Mucosa of descending colon (tissue), 3 donors: Measurements from ENCODE around the gene JMJD1C. TPM values are rescaled to one million over a fixed set of nuclear protein-coding genes. Genes with fewer than 3 reads are reported as not detected.

Source experiments
- ATAC-seq: fragments of 200-7000 bp; cut with Tn5 transposase; one replicate; pipeline ENCODE4 v1.9.1; 2020; ENCODE audit warnings: mild to moderate bottlenecking, moderate library complexity
- DNase-seq, 3 donors: peaks; one replicate each; pipeline ENCODE4 v3.0.0-alpha.2; 2020
- H3K36me3 ChIP-seq: fragments of 200-600 bp; one replicate; pipeline ENCODE4 v1.8.0; 2021; ENCODE audit warnings: low read depth, mild to moderate bottlenecking
- H3K4me1 ChIP-seq: fragments of 200-600 bp; one replicate; pipeline ENCODE4 v1.8.0; 2021; ENCODE audit warnings: low read depth, mild to moderate bottlenecking
- H3K4me3 ChIP-seq: fragments of 200-600 bp; one replicate; pipeline ENCODE4 v1.8.0; 2021; ENCODE audit warnings: mild to moderate bottlenecking
- H3K9me3 ChIP-seq: fragments of 200-600 bp; one replicate; pipeline ENCODE4 v1.8.0; 2021; ENCODE audit warnings: mild to moderate bottlenecking
- intact Hi-C, 2 donors: fragments of 100-400 bp; cut with DNase I in 1 of 2; cut with micrococcal nuclease in 1 of 2; formaldehyde crosslinking; loops; one replicate each; pipeline versions ENCODE4 v1.11.0 to v1.11.1; 2022; cut with DNase I, micrococcal nuclease
- total RNA-seq, 3 donors: library from RNA; stranded (reverse); fragmentation: NEBNext Ultra II Directional in 2 of 3; extraction: Animal tissue kit (Norgen Biotek cat#: 25700) in 2 of 3; gene quantifications; one replicate each; pipeline versions ENCODE4 v1.2.1 to v1.2.4, GENCODE V29; 2021 to 2023
- TF ChIP-seq, protein P1 (sequence below): fragments of 200-600 bp; IDR thresholded peaks from one replicate; pipeline ENCODE4 v1.8.0; 2022; ENCODE audit warnings: antibody characterized with exemption, mild to moderate bottlenecking
- donor health status: DM: no; HTN: no; CAD: no; lungs with moderate emphysema.
- donor health status: DM: no; HTN: no; CAD: no.
- donor health status: DM: no; HTN: yes; CAD: no.

Gene JMJD1C
- total RNA-seq, 3 donors from 2014 or later, result 54.1 to 83.8 (median 82.1) TPM

GRCh38 chr10:63466144-63466935, 563 bp upstream of the JMJD1C start:
- intact Hi-C loops, result loop anchor here in 1 of 2 donors (10.0 kb wide), 1 partner anchor 158 kb away; no protein-coding TSS in a partner anchor
- peak in 1 of 3 donors; percentile 71 for DNase-seq
- ATAC-seq, result peak; percentile 64
- no peaks in the 10 kb centered on the region for H3K9me3 ChIP-seq
- peak overlapping the region; percentile 82 for H3K4me3 ChIP-seq
- TF ChIP-seq, protein P1, sequence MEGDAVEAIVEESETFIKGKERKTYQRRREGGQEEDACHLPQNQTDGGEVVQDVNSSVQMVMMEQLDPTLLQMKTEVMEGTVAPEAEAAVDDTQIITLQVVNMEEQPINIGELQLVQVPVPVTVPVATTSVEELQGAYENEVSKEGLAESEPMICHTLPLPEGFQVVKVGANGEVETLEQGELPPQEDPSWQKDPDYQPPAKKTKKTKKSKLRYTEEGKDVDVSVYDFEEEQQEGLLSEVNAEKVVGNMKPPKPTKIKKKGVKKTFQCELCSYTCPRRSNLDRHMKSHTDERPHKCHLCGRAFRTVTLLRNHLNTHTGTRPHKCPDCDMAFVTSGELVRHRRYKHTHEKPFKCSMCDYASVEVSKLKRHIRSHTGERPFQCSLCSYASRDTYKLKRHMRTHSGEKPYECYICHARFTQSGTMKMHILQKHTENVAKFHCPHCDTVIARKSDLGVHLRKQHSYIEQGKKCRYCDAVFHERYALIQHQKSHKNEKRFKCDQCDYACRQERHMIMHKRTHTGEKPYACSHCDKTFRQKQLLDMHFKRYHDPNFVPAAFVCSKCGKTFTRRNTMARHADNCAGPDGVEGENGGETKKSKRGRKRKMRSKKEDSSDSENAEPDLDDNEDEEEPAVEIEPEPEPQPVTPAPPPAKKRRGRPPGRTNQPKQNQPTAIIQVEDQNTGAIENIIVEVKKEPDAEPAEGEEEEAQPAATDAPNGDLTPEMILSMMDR, result no peak
- H3K36me3 ChIP-seq, result no peaks in the 10 kb centered on the region
- peaks cover 8% of the 10 kb centered on the region for H3K4me1 ChIP-seq

DNA sequence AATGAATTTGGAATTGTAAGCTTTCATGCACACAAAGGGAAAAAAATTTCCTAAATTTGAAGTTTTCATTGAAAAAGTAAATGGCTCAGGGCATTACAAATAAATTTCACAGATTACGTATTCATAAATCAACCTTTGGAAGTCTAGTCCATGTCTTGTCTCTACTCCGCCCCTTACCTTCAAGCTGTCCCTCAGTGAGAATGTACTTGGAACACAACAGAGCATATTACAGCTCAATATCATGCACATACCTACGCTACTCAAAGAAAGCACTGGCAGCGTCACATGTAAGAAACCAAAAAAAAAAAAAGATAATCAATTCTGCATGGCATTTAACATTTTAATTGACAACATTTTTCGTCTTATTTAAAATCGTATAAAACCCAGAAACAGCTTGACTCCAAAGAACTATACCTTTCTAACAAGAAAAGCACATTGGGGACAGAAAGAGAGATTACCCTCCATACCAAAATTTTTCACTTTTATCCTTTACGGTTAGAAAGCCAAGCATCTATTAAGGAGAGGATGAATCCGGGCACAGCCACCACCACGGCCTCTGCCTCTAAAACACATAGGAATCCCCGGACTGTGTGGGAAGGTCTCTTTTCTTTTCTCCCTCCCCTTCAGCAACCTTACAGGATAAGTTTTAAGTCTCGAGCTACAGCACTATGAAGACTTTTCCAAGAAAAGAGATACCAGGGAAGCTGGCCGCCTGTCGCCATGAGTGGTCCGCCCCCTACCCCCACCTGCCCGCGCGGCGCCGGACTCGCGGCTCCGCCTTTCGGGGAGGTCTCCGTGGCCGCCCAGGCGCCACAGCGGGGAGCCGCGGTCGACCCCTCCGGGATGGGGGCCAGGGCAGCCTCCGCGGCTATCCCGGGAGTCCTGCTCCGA, 1.1 kb downstream of the JMJD1C start:
- ATAC-seq, result peak; percentile 49

GRCh38 chr10:63462442-63462841, 3.3 kb downstream of the JMJD1C start:
- H3K4me3 ChIP-seq, result no peak overlapping the region
- DNase-seq (no peak), ATAC-seq (no peak)
- H3K9me3 ChIP-seq, result no peaks in the 10 kb centered on the region
- TF ChIP-seq, protein P1, result no peak
- no peaks in the 10 kb centered on the region for H3K36me3 ChIP-seq
- intact Hi-C loops, result loop anchor here in 1 of 2 donors (10.0 kb wide), 1 partner anchor 162 kb away; no protein-coding TSS in a partner anchor
- peaks cover 8% of the 10 kb centered on the region for H3K4me1 ChIP-seq

More for the DNA sequence above, 1.1 kb downstream of the JMJD1C start:
- H3K4me1 ChIP-seq, result peaks cover 8% of the 10 kb centered on the region
- DNase-seq, result no peak
- TF ChIP-seq, protein P1, result no peak
- H3K36me3 ChIP-seq, result no peaks in the 10 kb centered on the region
- peak overlapping the region; percentile 82 for H3K4me3 ChIP-seq
- no peaks in the 10 kb centered on the region for H3K9me3 ChIP-seq
- intact Hi-C loops, result loop anchor here in 1 of 2 donors (10.0 kb wide), 1 partner anchor 160 kb away; no protein-coding TSS in a partner anchor

DNA sequence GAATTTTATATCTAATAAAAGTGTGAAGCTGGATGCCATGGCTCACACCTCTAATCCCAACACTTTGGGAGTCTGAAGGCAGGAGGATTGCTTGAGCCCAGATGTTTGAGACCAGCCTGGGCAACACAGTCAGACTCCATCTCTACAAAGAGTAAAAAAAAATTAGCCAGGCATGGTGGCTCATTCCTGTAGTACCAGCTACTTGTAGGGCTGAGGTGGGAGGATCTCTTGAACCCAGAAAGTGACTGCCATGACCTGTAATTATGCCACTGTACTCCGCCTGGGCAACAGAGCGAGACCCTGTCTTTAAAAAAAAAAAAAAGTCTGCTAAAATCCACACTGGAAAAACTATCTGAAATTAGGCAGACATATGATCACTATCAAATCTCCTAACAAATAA, 7.6 kb downstream of the JMJD1C start:
- H3K4me1 ChIP-seq, result no peaks in the 10 kb centered on the region
- H3K36me3 ChIP-seq, result no peaks in the 10 kb centered on the region
- no peak for ATAC-seq
- no peaks in the 10 kb centered on the region for H3K9me3 ChIP-seq
- TF ChIP-seq, protein P1, result no peak
- DNase-seq, result no peak
- no peak overlapping the region for H3K4me3 ChIP-seq
- intact Hi-C loops, result no loop called here

GRCh38 chr10:63457594-63457993, 8.2 kb downstream of the JMJD1C start:
- H3K4me3 ChIP-seq, result no peak overlapping the region
- intact Hi-C loops, result no loop called here
- no peaks in the 10 kb centered on the region for H3K36me3 ChIP-seq
- ATAC-seq (no peak), DNase-seq (no peak)
- no peaks in the 10 kb centered on the region for H3K4me1 ChIP-seq
- H3K9me3 ChIP-seq, result no peaks in the 10 kb centered on the region
- TF ChIP-seq, protein P1, result no peak
